Gastrocnemius medialis (tissue), 4 donors: ENCODE data around the gene KCNIP4.

Experiments
- POLR2A ChIP-seq, 2 donors: fragments of 450-650 bp; IDR thresholded peaks; one replicate each; pipeline ENCODE4 v1.6.1; 2017; ENCODE audit warnings: antibody characterized with exemption in 2 of 2, mild to moderate bottlenecking in 2 of 2, moderate library complexity in 2 of 2
- TF ChIP-seq, protein P1 (sequence below), 5 experiments: fragments of 450-650 bp in 3 of 5; fragments of 200-600 bp in 2 of 5; sonication (generic) in 2 of 5; IDR thresholded peaks in 4 of 5; conservative IDR thresholded peaks in 1 of 5; 1 replicate in 4 of 5; 2 replicates in 1 of 5; pipeline ENCODE4 v1.5.1; 2016 to 2019; ENCODE audit warnings: antibody characterized with exemption in 5 of 5, mild to moderate bottlenecking in 3 of 5, moderate library complexity in 3 of 5

- no peak for TF ChIP-seq POLR2A (IDR thresholded peaks at IDR 0.05)
- TF ChIP-seq, protein P1, sequence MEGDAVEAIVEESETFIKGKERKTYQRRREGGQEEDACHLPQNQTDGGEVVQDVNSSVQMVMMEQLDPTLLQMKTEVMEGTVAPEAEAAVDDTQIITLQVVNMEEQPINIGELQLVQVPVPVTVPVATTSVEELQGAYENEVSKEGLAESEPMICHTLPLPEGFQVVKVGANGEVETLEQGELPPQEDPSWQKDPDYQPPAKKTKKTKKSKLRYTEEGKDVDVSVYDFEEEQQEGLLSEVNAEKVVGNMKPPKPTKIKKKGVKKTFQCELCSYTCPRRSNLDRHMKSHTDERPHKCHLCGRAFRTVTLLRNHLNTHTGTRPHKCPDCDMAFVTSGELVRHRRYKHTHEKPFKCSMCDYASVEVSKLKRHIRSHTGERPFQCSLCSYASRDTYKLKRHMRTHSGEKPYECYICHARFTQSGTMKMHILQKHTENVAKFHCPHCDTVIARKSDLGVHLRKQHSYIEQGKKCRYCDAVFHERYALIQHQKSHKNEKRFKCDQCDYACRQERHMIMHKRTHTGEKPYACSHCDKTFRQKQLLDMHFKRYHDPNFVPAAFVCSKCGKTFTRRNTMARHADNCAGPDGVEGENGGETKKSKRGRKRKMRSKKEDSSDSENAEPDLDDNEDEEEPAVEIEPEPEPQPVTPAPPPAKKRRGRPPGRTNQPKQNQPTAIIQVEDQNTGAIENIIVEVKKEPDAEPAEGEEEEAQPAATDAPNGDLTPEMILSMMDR (IDR thresholded peaks at IDR 0.05 in 4 of 5, conservative IDR thresholded peaks at IDR 0.05 in 1 of 5): no peak
Observed at GRCh38 chr4:20723019-20723418, 1225.6 kb downstream of the KCNIP4 start.
